GM12891 (cell line): ENCODE results near the gene DBI.

Experiments
- DNase-seq: peaks from one replicate; pipeline ENCODE4 v3.0.0; 2011; ENCODE audit warnings: low spot score; ENCODE audit not compliant: insufficient read length
- FAIRE-seq: peaks from 2 replicates; lab custom pipeline; 2011; peaks lifted over from hg19 to GRCh38; lab: Jason Lieb, UNC
- PAX5 ChIP-seq: IDR thresholded peaks from 2 replicates; pipeline ENCODE4 v1.6.1; 2011; ENCODE audit warnings: low read length, moderate library complexity, mild to moderate bottlenecking; ENCODE audit not compliant: insufficient read depth, severe bottlenecking
- POLR2A ChIP-seq: IDR thresholded peaks from 2 replicates; pipeline ENCODE4 v1.6.1; 2011; ENCODE audit warnings: low read depth, low read length, control low read depth
- POLR2AphosphoS5 ChIP-seq: IDR thresholded peaks from 2 replicates; pipeline ENCODE4 v1.6.1; 2011; ENCODE audit warnings: low read depth, low read length, control low read depth
- POU2F2 ChIP-seq: IDR thresholded peaks from 2 replicates; pipeline ENCODE4 v1.6.1; 2011; ENCODE audit warnings: low read depth, mild to moderate bottlenecking, control low read depth, low read length, moderate library complexity
- SPI1 ChIP-seq: IDR thresholded peaks from 2 replicates; pipeline ENCODE4 v1.6.1; 2011; ENCODE audit warnings: low read depth, low read length, control low read depth
- TAF1 ChIP-seq: IDR thresholded peaks from 2 replicates; pipeline ENCODE4 v1.6.1; 2011; ENCODE audit warnings: low read depth, low read length, control low read depth

DBI gene

GRCh38 chr2:119414894-119415293 is 48.1 kb downstream of the DBI start:
- TF ChIP-seq POLR2A (no peak), POLR2AphosphoS5 (no peak)
- no peak for FAIRE-seq
- DNase-seq: no peak

- TF ChIP-seq POU2F2 (no peak), SPI1 (no peak), TAF1 (no peak), POLR2AphosphoS5 (no peak), POLR2A (no peak), PAX5 (no peak)
- DNase-seq (no peak), FAIRE-seq (no peak)
Measured at GRCh38 chr2:119415630-119416029, 48.9 kb downstream of the DBI start.

DNA sequence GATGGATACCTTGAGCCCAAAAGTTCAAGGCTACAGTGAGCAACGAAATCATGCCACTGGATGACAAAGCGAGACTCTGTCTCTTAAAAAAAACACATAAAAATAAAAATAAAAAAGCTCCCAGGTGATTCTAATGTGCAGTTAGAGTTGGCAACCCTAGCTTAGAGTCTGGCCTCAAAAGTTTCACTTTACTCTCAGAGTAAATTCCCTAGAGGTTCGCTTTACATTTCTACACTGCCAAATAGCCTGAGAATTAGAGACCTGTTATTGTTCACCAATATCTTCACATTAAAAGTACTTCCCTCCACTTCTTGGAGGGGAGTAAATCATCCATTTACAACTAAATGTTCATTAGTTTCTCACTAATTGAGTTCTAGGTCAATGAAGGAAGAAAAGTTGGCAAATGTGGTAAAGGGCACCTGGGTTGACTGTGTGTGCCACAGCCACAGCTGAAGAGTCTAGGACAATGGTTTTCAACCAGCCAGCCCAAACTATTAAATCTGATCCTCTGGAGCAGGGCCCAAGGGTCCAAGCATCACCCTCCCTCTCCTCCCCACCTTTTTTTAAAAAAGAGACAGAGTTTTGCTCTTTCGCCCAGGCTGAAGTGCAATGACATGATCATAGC is 49.6 kb downstream of the DBI start:
- DNase-seq (no peak), FAIRE-seq (no peak)
- TF ChIP-seq POLR2AphosphoS5 (no peak), SPI1 (no peak), PAX5 (no peak), POU2F2 (no peak), POLR2A (no peak), TAF1 (no peak)

- DNase-seq (no peak), FAIRE-seq (no peak)
- no peak for TF ChIP-seq TAF1
- TF ChIP-seq PAX5: no peak
- TF ChIP-seq SPI1: no peak
- TF ChIP-seq POU2F2: no peak
- no peak for TF ChIP-seq POLR2A
- TF ChIP-seq POLR2AphosphoS5: no peak
Measured at GRCh38 chr2:119417908-119418307, 51.1 kb downstream of the DBI start.

DNA sequence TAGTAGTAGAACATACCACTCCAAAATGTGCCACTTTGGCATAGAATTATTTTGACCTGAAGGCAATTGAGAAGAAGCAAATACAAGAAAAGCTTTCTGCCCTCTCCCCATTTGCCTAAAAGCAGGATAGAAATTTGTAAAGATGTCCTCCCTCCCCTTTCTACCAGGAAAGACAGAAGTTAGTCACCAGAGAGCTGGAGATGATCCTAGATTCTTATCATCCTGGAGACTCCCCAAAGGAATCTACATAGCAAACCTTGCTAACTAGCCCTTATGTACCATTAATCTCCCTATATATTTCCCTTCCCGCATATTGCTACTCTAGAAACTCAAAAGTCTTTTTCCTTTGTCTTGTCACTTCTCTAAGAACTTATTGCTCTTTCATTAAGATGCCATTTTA is 52.3 kb downstream of the DBI start:
- no peak for TF ChIP-seq POLR2A
- TF ChIP-seq POU2F2: no peak
- TF ChIP-seq PAX5: no peak
- TF ChIP-seq TAF1: no peak
- no peak for TF ChIP-seq POLR2AphosphoS5
- TF ChIP-seq SPI1: no peak
- DNase-seq: no peak
- FAIRE-seq: no peak

GRCh38 chr2:119419803-119420508 is 53.2 kb downstream of the DBI start:
- FAIRE-seq (no peak), DNase-seq (no peak)
- TF ChIP-seq TAF1: no peak
- TF ChIP-seq POLR2AphosphoS5: no peak
- TF ChIP-seq POU2F2: no peak
- no peak for TF ChIP-seq PAX5
- TF ChIP-seq SPI1: no peak

- DNase-seq: no peak
- FAIRE-seq: no peak
- no peak for TF ChIP-seq TAF1
- no peak for TF ChIP-seq SPI1
- no peak for TF ChIP-seq POU2F2
- no peak for TF ChIP-seq POLR2AphosphoS5
- TF ChIP-seq PAX5: no peak
- no peak for TF ChIP-seq POLR2A
Measured at GRCh38 chr2:119421304-119421703, 54.5 kb downstream of the DBI start.

DNA sequence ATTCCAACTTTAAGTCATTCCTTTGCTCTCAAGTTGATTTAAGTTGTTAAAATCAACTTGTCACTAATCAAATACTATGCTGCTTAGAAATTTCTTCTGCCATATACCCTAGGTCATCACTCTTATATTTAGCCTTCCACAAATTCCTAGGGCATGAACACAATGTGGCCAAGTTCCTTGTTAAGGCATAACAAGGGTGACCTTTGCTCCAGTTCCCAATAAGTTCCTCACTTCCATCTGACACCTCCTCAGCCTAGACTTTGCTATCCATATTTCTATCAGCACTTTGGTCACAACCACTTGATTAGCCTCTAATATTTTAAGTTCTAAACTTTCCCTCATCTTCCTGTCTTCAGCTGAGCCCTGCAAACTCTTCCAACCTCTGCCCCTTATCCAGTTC is 55.0 kb downstream of the DBI start:
- DNase-seq: no peak
- TF ChIP-seq TAF1: no peak
- no peak for TF ChIP-seq POLR2AphosphoS5
- no peak for TF ChIP-seq PAX5
- TF ChIP-seq SPI1: no peak
- TF ChIP-seq POLR2A: no peak
- no peak for TF ChIP-seq POU2F2
- no peak for FAIRE-seq
